Thyroid gland (tissue), 4 donors: ENCODE measurements around the gene LRMDA.

Experiments used
- CTCF ChIP-seq, 6 experiments: fragments of 200-600 bp in 3 of 6; fragments of 450-650 bp in 3 of 6; sonication (generic) in 3 of 6; IDR thresholded peaks; one replicate each; pipeline ENCODE4 v1.5.1; 2016 to 2019; ENCODE audit warnings: antibody characterized with exemption in 6 of 6, mild to moderate bottlenecking in 2 of 6, inconsistent platforms in 1 of 6, moderate library complexity in 1 of 6
- POLR2A ChIP-seq, 2 donors: fragments of 450-650 bp; IDR thresholded peaks; one replicate each; pipeline ENCODE4 v1.6.1; 2017; ENCODE audit warnings: antibody characterized with exemption in 2 of 2, mild to moderate bottlenecking in 2 of 2, moderate library complexity in 1 of 2

GRCh38 chr10:75651417-75651816 is 220.0 kb downstream of the LRMDA start:
- TF ChIP-seq POLR2A (IDR thresholded peaks at IDR 0.05) (no peak), CTCF (IDR thresholded peaks at IDR 0.05) (peak in 2 of 6 experiments; percentile 14 to 23)
